ENCODE results near the gene NME5. TPM values are rescaled to one million over a fixed set of nuclear protein-coding genes. Genes with fewer than 3 reads are reported as not detected.
"Not testable (repeated sequence)": the region's sequence is repeated elsewhere in the genome, so short reads cannot be mapped to it uniquely, and the experiment has no call there.

NME5 gene
- total RNA-seq, 2 donors from 2014 or later: not detected

- H3K27me3 Mint-ChIP-seq (ENCODE audit: low read depth): no peaks in the 10 kb centered on the region
- ATAC-seq (replicated peaks in 1 of 2): no peak
- no peaks in the 10 kb centered on the region for H3K4me1 Mint-ChIP-seq (ENCODE audit: low read depth)
- DNase-seq: no peak
- no peak overlapping the region for H3K4me3 Mint-ChIP-seq
- H3K27ac Mint-ChIP-seq: no peak overlapping the region
- H3K9me3 Mint-ChIP-seq: no peaks in the 10 kb centered on the region
- H3K36me3 Mint-ChIP-seq (ENCODE audit: insufficient read depth in 2 of 2): peaks cover 26 to 48% of the 10 kb centered on the region in 2 donors
Measured at GRCh38 chr5:138160706-138161105, 21.5 kb upstream of the NME5 start.

GRCh38 chr5:138159666-138160065, 20.4 kb upstream of the NME5 start:
- no peak for ATAC-seq (replicated peaks in 1 of 2)
- no peaks in the 10 kb centered on the region for H3K27me3 Mint-ChIP-seq (ENCODE audit: low read depth)
- peaks cover 19 to 42% of the 10 kb centered on the region in 2 donors for H3K36me3 Mint-ChIP-seq (ENCODE audit: insufficient read depth in 2 of 2)
- no peak overlapping the region for H3K4me3 Mint-ChIP-seq
- no peak overlapping the region for H3K27ac Mint-ChIP-seq
- no peaks in the 10 kb centered on the region for H3K4me1 Mint-ChIP-seq (ENCODE audit: low read depth)
- H3K9me3 Mint-ChIP-seq: no peaks in the 10 kb centered on the region
- DNase-seq: no peak

DNA sequence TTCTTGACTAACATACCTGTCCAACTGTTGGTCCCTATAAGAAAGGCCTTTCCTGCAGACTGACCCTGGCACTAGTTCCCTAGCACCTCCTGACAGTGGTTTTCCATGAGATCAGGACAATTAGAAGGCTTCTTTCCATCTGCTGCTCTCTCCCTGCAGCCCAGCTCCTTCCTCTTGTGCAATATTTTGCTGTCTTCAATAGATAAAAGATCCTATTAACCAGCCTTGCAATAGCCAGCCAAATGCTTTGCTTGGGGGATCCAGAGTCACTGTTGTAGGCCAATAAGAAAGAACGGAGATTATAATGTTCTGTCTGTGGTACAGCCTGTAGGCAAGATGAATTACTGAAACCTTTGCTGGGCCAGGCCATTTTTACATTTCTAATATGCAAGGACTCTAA, 18.4 kb upstream of the NME5 start:
- Mint-ChIP-seq H3K9me3 (no peaks in the 10 kb centered on the region), H3K27ac (no peak overlapping the region), H3K36me3 (ENCODE audit: insufficient read depth in 2 of 2) (peaks cover 7 to 28% of the 10 kb centered on the region in 2 donors), H3K4me3 (no peak overlapping the region), H3K4me1 (ENCODE audit: low read depth) (no peaks in the 10 kb centered on the region), H3K27me3 (ENCODE audit: low read depth) (no peaks in the 10 kb centered on the region)
- no peak for DNase-seq
- no peak for ATAC-seq (replicated peaks in 1 of 2)

DNA sequence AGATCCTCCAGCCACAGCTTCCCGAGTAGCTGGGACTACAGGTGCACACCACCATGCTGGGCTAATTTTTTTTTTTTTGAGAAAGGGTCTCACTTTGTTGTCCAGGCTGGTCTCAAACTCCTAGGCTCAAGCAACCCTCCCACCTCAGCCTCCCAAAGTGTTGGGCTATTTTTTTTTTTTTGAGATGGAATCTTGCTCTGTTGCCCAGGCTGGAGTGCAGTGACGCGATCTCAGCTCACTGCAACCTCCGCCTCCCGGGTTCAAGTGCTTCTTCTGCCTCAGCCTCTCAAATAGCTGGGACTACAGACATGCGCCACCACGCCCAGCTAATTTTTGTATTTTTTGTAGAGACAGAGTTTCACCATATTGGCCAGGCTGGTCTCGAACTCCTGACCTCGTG, 16.7 kb upstream of the NME5 start:
- ATAC-seq (replicated peaks in 1 of 2); H3K27me3 Mint-ChIP-seq (ENCODE audit: low read depth); DNase-seq; H3K9me3 Mint-ChIP-seq; H3K27ac Mint-ChIP-seq; H3K4me1 Mint-ChIP-seq (ENCODE audit: low read depth); H3K4me3 Mint-ChIP-seq: not testable (repeated sequence)
- peaks cover 7 to 27% of the 10 kb centered on the region in 2 donors for H3K36me3 Mint-ChIP-seq (ENCODE audit: insufficient read depth in 2 of 2)

- H3K36me3 Mint-ChIP-seq (ENCODE audit: insufficient read depth in 2 of 2): no peaks in the 10 kb centered on the region
- no peaks in the 10 kb centered on the region for H3K9me3 Mint-ChIP-seq
- no peaks in the 10 kb centered on the region for H3K4me1 Mint-ChIP-seq (ENCODE audit: low read depth)
- H3K27me3 Mint-ChIP-seq (ENCODE audit: low read depth): no peaks in the 10 kb centered on the region
- no peak overlapping the region for H3K27ac Mint-ChIP-seq
- H3K4me3 Mint-ChIP-seq: no peak overlapping the region
- ATAC-seq (replicated peaks in 1 of 2): no peak
- DNase-seq: no peak
Measured at GRCh38 chr5:138149530-138149929, 10.3 kb upstream of the NME5 start.

DNA sequence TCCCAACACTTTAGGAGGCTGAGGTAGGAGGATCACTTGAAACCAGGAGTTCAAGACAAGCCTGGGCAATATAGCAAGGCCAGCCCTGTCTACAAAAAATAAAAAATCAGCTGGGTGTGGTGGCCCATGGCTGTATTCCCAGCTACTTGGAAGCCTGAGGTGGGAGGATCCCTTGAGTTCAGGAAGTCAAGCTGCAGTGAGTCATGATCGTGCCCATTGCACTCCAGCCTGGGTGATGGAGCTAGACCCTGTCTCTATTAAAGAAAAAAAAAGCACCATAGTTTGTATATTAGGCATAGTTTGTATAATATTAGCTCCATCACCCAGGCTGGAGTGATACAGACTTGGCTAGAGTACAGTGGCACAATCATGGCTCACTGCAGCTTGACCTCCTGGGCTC, 9.6 kb upstream of the NME5 start:
- no peaks in the 10 kb centered on the region for H3K27me3 Mint-ChIP-seq (ENCODE audit: low read depth)
- H3K9me3 Mint-ChIP-seq: no peaks in the 10 kb centered on the region
- H3K36me3 Mint-ChIP-seq (ENCODE audit: insufficient read depth in 2 of 2): no peaks in the 10 kb centered on the region
- no peak for DNase-seq
- H3K4me1 Mint-ChIP-seq (ENCODE audit: low read depth): no peaks in the 10 kb centered on the region
- H3K4me3 Mint-ChIP-seq: no peak overlapping the region
- ATAC-seq (replicated peaks in 1 of 2): no peak
- H3K27ac Mint-ChIP-seq: no peak overlapping the region

DNA sequence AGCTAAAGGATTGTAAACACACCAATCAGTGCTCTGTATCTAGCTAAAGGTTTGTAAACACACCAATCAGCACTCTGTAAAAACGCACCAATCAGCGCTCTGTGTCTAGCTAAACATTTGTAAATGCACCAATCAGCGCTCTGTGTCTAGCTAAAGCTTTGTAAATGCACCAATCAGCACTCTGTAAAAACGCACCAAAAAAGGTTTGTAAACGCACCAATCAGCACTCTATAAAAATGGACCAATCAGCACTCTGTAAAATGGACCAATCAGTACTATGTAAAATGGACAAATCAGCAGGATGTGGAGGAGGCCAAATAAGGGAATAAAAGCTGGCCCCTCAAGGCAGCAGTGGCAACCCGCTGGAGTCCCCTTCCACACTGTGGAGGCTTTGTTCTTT, 4.3 kb upstream of the NME5 start:
- H3K27ac Mint-ChIP-seq; H3K4me3 Mint-ChIP-seq; H3K4me1 Mint-ChIP-seq (ENCODE audit: low read depth); H3K9me3 Mint-ChIP-seq; H3K36me3 Mint-ChIP-seq (ENCODE audit: insufficient read depth in 2 of 2); ATAC-seq (replicated peaks in 1 of 2); DNase-seq; H3K27me3 Mint-ChIP-seq (ENCODE audit: low read depth): not testable (repeated sequence)

GRCh38 chr5:138141734-138142133, 2.5 kb upstream of the NME5 start:
- no peaks in the 10 kb centered on the region for H3K9me3 Mint-ChIP-seq
- peaks cover 7% of the 10 kb centered on the region for H3K4me1 Mint-ChIP-seq (ENCODE audit: low read depth)
- no peak for DNase-seq
- no peak overlapping the region for H3K4me3 Mint-ChIP-seq
- H3K27me3 Mint-ChIP-seq (ENCODE audit: low read depth): no peaks in the 10 kb centered on the region
- H3K27ac Mint-ChIP-seq: no peak overlapping the region
- no peak for ATAC-seq (replicated peaks in 1 of 2)
- no peaks in the 10 kb centered on the region for H3K36me3 Mint-ChIP-seq (ENCODE audit: insufficient read depth in 2 of 2)

DNA sequence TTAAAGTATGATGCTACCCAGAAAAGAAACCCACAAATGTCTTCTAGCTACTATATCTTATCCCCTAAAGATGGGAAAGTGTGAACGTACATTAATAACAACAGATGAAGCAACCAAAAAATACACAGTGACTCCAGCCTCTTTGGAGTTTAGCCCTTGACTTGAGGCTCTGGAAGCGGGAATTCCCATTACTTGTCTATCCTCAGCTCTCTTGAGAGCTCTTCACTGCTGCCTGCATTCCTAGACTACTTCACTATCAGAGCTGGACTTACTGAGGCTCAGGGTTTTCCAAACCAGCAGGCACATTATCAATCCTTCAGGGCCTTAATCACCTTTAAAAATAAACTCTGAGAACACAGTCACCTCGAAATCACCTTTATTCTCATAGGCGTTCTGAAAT, 1.0 kb upstream of the NME5 start:
- Mint-ChIP-seq H3K4me3 (no peak overlapping the region), H3K27me3 (ENCODE audit: low read depth) (no peaks in the 10 kb centered on the region), H3K27ac (no peak overlapping the region), H3K36me3 (ENCODE audit: insufficient read depth in 2 of 2) (no peaks in the 10 kb centered on the region), H3K9me3 (no peaks in the 10 kb centered on the region), H3K4me1 (ENCODE audit: low read depth) (peaks cover 7% of the 10 kb centered on the region)
- DNase-seq (no peak), ATAC-seq (replicated peaks in 1 of 2) (no peak)

- no peak overlapping the region for H3K27ac Mint-ChIP-seq
- no peaks in the 10 kb centered on the region for H3K9me3 Mint-ChIP-seq
- ATAC-seq (replicated peaks in 1 of 2) (no peak), DNase-seq (no peak)
- no peaks in the 10 kb centered on the region for H3K36me3 Mint-ChIP-seq (ENCODE audit: insufficient read depth in 2 of 2)
- peaks cover 7% of the 10 kb centered on the region for H3K4me1 Mint-ChIP-seq (ENCODE audit: low read depth)
- no peak overlapping the region for H3K4me3 Mint-ChIP-seq
- no peaks in the 10 kb centered on the region for H3K27me3 Mint-ChIP-seq (ENCODE audit: low read depth)
Measured at GRCh38 chr5:138139781-138140090, 508 bp upstream of the NME5 start.

GRCh38 chr5:138132543-138132942, 6.7 kb downstream of the NME5 start:
- ATAC-seq (replicated peaks in 1 of 2) (no peak), DNase-seq (no peak)
- H3K4me3 Mint-ChIP-seq: peak overlapping the region in 1 of 2 donors; percentile 93
- no peak overlapping the region for H3K27ac Mint-ChIP-seq
- H3K27me3 Mint-ChIP-seq (ENCODE audit: low read depth): peaks cover 15% of the 10 kb centered on the region
- H3K9me3 Mint-ChIP-seq: no peaks in the 10 kb centered on the region
- H3K4me1 Mint-ChIP-seq (ENCODE audit: low read depth): peaks cover 10% of the 10 kb centered on the region
- H3K36me3 Mint-ChIP-seq (ENCODE audit: insufficient read depth in 2 of 2): no peaks in the 10 kb centered on the region

DNA sequence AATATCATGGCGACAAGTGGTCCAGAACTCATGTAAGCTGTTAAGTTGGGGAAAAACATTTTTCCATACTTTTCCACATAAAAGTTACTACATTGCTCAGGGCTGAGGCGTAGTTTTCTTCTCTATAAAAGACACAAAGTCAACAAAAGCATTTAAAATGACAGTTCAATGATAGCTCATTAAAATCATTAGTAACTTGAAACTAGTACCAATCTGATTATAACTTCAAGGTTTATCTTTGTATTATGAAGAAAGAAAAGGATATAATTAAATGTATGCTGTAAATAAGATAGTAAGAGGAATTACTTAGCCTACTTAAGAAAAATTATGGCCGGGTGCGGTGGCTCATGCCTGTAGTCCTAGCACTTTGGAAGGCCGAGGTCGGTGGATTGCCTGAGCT, 9.9 kb downstream of the NME5 start:
- Mint-ChIP-seq H3K36me3 (ENCODE audit: insufficient read depth in 2 of 2) (no peaks in the 10 kb centered on the region), H3K4me3 (no peak overlapping the region), H3K9me3 (no peaks in the 10 kb centered on the region), H3K4me1 (ENCODE audit: low read depth) (peaks cover 10% of the 10 kb centered on the region), H3K27me3 (ENCODE audit: low read depth) (peaks cover 20% of the 10 kb centered on the region), H3K27ac (no peak overlapping the region)
- ATAC-seq (replicated peaks in 1 of 2): no peak
- DNase-seq: no peak

GRCh38 chr5:138128334-138128733, 10.9 kb downstream of the NME5 start:
- H3K4me3 Mint-ChIP-seq: no peak overlapping the region

GRCh38 chr5:138115254-138115653, 24.0 kb downstream of the NME5 start:
- Mint-ChIP-seq H3K9me3 (no peaks in the 10 kb centered on the region), H3K27ac (no peak overlapping the region), H3K4me1 (ENCODE audit: low read depth) (no peaks in the 10 kb centered on the region), H3K4me3 (no peak overlapping the region), H3K36me3 (ENCODE audit: insufficient read depth in 2 of 2) (no peaks in the 10 kb centered on the region), H3K27me3 (ENCODE audit: low read depth) (no peaks in the 10 kb centered on the region)
- ATAC-seq (replicated peaks in 1 of 2): no peak
- DNase-seq: no peak

More at GRCh38 chr5:138128334-138128733, 10.9 kb downstream of the NME5 start:
- H3K9me3 Mint-ChIP-seq: no peaks in the 10 kb centered on the region
- no peaks in the 10 kb centered on the region for H3K36me3 Mint-ChIP-seq (ENCODE audit: insufficient read depth in 2 of 2)
- H3K27ac Mint-ChIP-seq: no peak overlapping the region
- ATAC-seq (replicated peaks in 1 of 2): no peak
- DNase-seq: no peak
- H3K4me1 Mint-ChIP-seq (ENCODE audit: low read depth): peaks cover 5% of the 10 kb centered on the region
- peaks cover 16% of the 10 kb centered on the region for H3K27me3 Mint-ChIP-seq (ENCODE audit: low read depth)

GRCh38 chr5:138111937-138112336, 27.3 kb downstream of the NME5 start:
- no peak overlapping the region for H3K27ac Mint-ChIP-seq
- DNase-seq (no peak), ATAC-seq (replicated peaks in 1 of 2) (no peak)
- no peaks in the 10 kb centered on the region for H3K9me3 Mint-ChIP-seq
- H3K36me3 Mint-ChIP-seq (ENCODE audit: insufficient read depth in 2 of 2): no peaks in the 10 kb centered on the region
- no peaks in the 10 kb centered on the region for H3K27me3 Mint-ChIP-seq (ENCODE audit: low read depth)
- H3K4me3 Mint-ChIP-seq: no peak overlapping the region
- H3K4me1 Mint-ChIP-seq (ENCODE audit: low read depth): peaks cover 6% of the 10 kb centered on the region
